K562 (cell line): ENCODE data around the gene GRB2. TPM values are rescaled to one million over a fixed set of nuclear protein-coding genes. Genes with fewer than 3 reads are reported as not detected.

Experiments used
- C11orf30 ChIP-seq: fragments of 450-650 bp; IDR thresholded peaks from 2 replicates; pipeline ENCODE4 v1.6.1; 2016; ENCODE audit warnings: low read depth, mild to moderate bottlenecking
- HIVEP1 ChIP-seq: fragments of 250-450 bp; sonication (Bioruptor Pico); IDR thresholded peaks from 2 replicates; pipeline ENCODE4 v1.4.0; 2020; ENCODE audit warnings: mild to moderate bottlenecking
- HMBOX1 ChIP-seq: sonication (generic); IDR thresholded peaks from 2 replicates; pipeline ENCODE4 v1.6.1; 2016
- NFE2 ChIP-seq: IDR thresholded peaks from 2 replicates; pipeline ENCODE4 v1.6.1; 2014; ENCODE audit warnings: antibody characterized with exemption, low read depth
- RAD21 ChIP-seq, 2 experiments: fragments of 250-450 bp in 1 of 2; fragments of 450-650 bp in 1 of 2; sonication (Bioruptor Pico) in 1 of 2; formaldehyde crosslinking in 1 of 2; IDR thresholded peaks in 1 of 2; conservative IDR thresholded peaks in 1 of 2; 2 replicates each; pipeline versions ENCODE4 v1.4.0 to v1.8.0; 2020 to 2022; ENCODE audit warnings: mild to moderate bottlenecking in 2 of 2, moderate library complexity in 1 of 2
- RCOR1 ChIP-seq, 2 experiments: IDR thresholded peaks; 2 replicates each; pipeline ENCODE4 v1.6.1; 2012; ENCODE audit warnings: low read depth in 2 of 2, low read length in 2 of 2, borderline replicate concordance in 1 of 2, improper control_type of control experiment in 1 of 2
- TFAP4 ChIP-seq: sonication (generic); formaldehyde crosslinking; IDR thresholded peaks from 2 replicates; pipeline ENCODE4 v1.8.0; 2022; ENCODE audit warnings: missing genetic modification reagents, mild to moderate bottlenecking, moderate library complexity, borderline replicate concordance
- THRA ChIP-seq: fragments of 450-650 bp; IDR thresholded peaks from 2 replicates; pipeline ENCODE4 v1.6.1; 2017; ENCODE audit warnings: mild to moderate bottlenecking, moderate library complexity
- ZBTB40 ChIP-seq, 2 experiments: fragments of 450-650 bp in 1 of 2; sonication (generic) in 1 of 2; formaldehyde crosslinking in 1 of 2; IDR thresholded peaks; 2 replicates each; pipeline versions ENCODE4 v1.7.1 to v1.9.0; 2016 to 2022; ENCODE audit warnings: inconsistent platforms in 1 of 2, mild to moderate bottlenecking in 1 of 2, missing genetic modification reagents in 1 of 2
- ZNF239 ChIP-seq: fragments of 250-450 bp; sonication (Bioruptor Pico); IDR thresholded peaks from 2 replicates; pipeline ENCODE4 v1.4.0; 2020; ENCODE audit warnings: mild to moderate bottlenecking
- polyA plus RNA-seq, 8 experiments: library from polyadenylated mRNA; depleted of rRNA in 4 of 8; stranded (reverse) in 5 of 8; unstranded in 3 of 8; fragments of >200 nt; fragmentation: Nextera tagmentation in 2 of 8; fragmentation: Illumina TruSeq in 1 of 8; extraction: Ambion mirVana in 2 of 8; extraction: Trizol in 1 of 8; gene quantifications; 2 replicates each; pipeline versions ENCODE4 v1.2.1 to v1.2.3, GENCODE V29; 2011 to 2014; ENCODE audit warnings: inconsistent platforms in 1 of 8, missing spikeins in 1 of 8
- total RNA-seq, 7 experiments: library from RNA; depleted of rRNA in 6 of 7; stranded (reverse); fragments of >200 nt in 6 of 7; fragmentation: Illumina TruSeq in 2 of 7; extraction: Trizol in 2 of 7; gene quantifications; 2 replicates each; pipeline versions ENCODE4 v1.2.1 to v1.2.3, GENCODE V29; 2011 to 2021; ENCODE audit warnings: low replicate concordance in 1 of 7

Gene GRB2
- total and polyA plus RNA-seq, 9 of the 15 experiments (the other 6 are each of a cell fraction or from before 2014, with no cell fraction given), result 57.2 to 136 (median 84.8) TPM

- peak in 1 of 2 experiments; percentile 10; a peak in 1 of 4 replicates for TF ChIP-seq RAD21 (CRISPR knock-in tag; conservative IDR thresholded peaks at IDR 0.05 in 1 of 2, IDR thresholded peaks at IDR 0.05 in 1 of 2)
- TF ChIP-seq ZBTB40 (IDR thresholded peaks at IDR 0.05), result no peak
- no peak for TF ChIP-seq ZBTB40 (CRISPR knock-in tag; IDR thresholded peaks at IDR 0.05)
- peak; percentile 55 for TF ChIP-seq NFE2
- TF ChIP-seq C11orf30, result 0 out of 2 replicates have a peak, but pooled peaks have one; percentile 18
- 0 out of 2 replicates have a peak, but pooled peaks have one; percentile 12 for TF ChIP-seq TFAP4
- no peak for TF ChIP-seq HIVEP1
- no peak for TF ChIP-seq THRA
- TF ChIP-seq HMBOX1, result peak; percentile 85
- TF ChIP-seq RCOR1 (IDR thresholded peaks at IDR 0.05; ENCODE audit: borderline replicate concordance in 1 of 2, low read depth in 2 of 2, low read length in 2 of 2), result peak in 1 of 2 experiments; percentile 5; a peak in 1 of 4 replicates
- 0 out of 2 replicates have a peak, but pooled peaks have one; percentile 5 for TF ChIP-seq ZNF239 (CRISPR knock-in tag)
Measured at GRCh38 chr17:75326226-75326848, 79.1 kb downstream of the GRB2 start (continued).
